Sigmoid colon (tissue), 7 donors: ENCODE data around the gene CYSRT1. TPM values are rescaled to one million over a fixed set of nuclear protein-coding genes. Genes with fewer than 3 reads are reported as not detected.

Experiments used
- DNase-seq: peaks from one replicate; pipeline ENCODE4 v3.0.0-alpha.2; 2019
- H3K27ac ChIP-seq, 4 donors: fragments of 200-600 bp; sonication (generic); one replicate each; pipeline ENCODE4 v1.5.1; 2016 to 2019; ENCODE audit warnings: mild to moderate bottlenecking in 1 of 4
- H3K27me3 ChIP-seq, 3 donors: fragments of 200-600 bp; sonication (generic); one replicate each; pipeline ENCODE4 v1.5.1; 2019; ENCODE audit warnings: mild to moderate bottlenecking in 1 of 3
- H3K36me3 ChIP-seq, 4 donors: fragments of 200-600 bp; sonication (generic); one replicate each; pipeline ENCODE4 v1.5.1; 2016 to 2019
- H3K4me1 ChIP-seq, 4 donors: fragments of 200-600 bp; sonication (generic); one replicate each; pipeline ENCODE4 v1.5.1; 2017 to 2019
- H3K4me3 ChIP-seq, 4 donors: fragments of 200-600 bp; sonication (generic); one replicate each; pipeline ENCODE4 v1.5.1; 2017 to 2019; ENCODE audit warnings: mild to moderate bottlenecking in 2 of 4, moderate library complexity in 1 of 4
- H3K9me3 ChIP-seq, 4 donors: fragments of 200-600 bp in 3 of 4; sonication (generic) in 3 of 4; one replicate each; pipeline versions ENCODE4 v1.5.1 to v1.6.1; 2013 to 2019
- CTCF ChIP-seq, 4 experiments: fragments of 450-650 bp in 3 of 4; fragments of 200-600 bp in 1 of 4; IDR thresholded peaks; one replicate each; pipeline ENCODE4 v1.5.1; 2016 to 2019; ENCODE audit warnings: antibody characterized with exemption in 4 of 4, mild to moderate bottlenecking in 3 of 4, moderate library complexity in 2 of 4
- EP300 ChIP-seq, 4 donors: sonication (generic); formaldehyde crosslinking; IDR thresholded peaks; one replicate each; pipeline ENCODE4 v1.6.1; 2017; ENCODE audit warnings: antibody characterized with exemption in 4 of 4
- POLR2A ChIP-seq, 2 donors: fragments of 450-650 bp; IDR thresholded peaks; one replicate each; pipeline ENCODE4 v1.6.1; 2016; ENCODE audit warnings: antibody characterized with exemption in 2 of 2, mild to moderate bottlenecking in 2 of 2, moderate library complexity in 2 of 2
- POLR2AphosphoS5 ChIP-seq, 4 donors: sonication (generic); formaldehyde crosslinking; IDR thresholded peaks; one replicate each; pipeline ENCODE4 v1.6.1; 2017; ENCODE audit warnings: antibody characterized with exemption in 4 of 4
- WGBS, 2 donors: extraction: QIAGEN DNeasy Blood & Tissue Kit; methylation state at CpG; one replicate each; pipeline ENCODE4 v1.1.7; 2013; 5-methylcytosine and 5-hydroxymethylcytosine counted together
- intact Hi-C: fragments of 100-400 bp; cut with DNase I; formaldehyde crosslinking; loops from one replicate; pipeline ENCODE4 v1.15.1; 2023
- polyA plus RNA-seq, 3 donors: library from polyadenylated mRNA; stranded (reverse); fragments of 200-250 nt; gene quantifications; one replicate each; pipeline ENCODE4 v1.2.3, GENCODE V29; 2013
- total RNA-seq, 4 donors: library from RNA; depleted of rRNA; stranded (reverse); fragments of >200 nt; gene quantifications; one replicate each; pipeline ENCODE4 v1.1.0, GENCODE V29; 2016
- donor health status: healthy with polysubstance abuse.
- donor health status: Bipolar disorder and iron deficiency.
- donor health status: healthy.

CYSRT1 gene
- total and polyA plus RNA-seq, 7 donors, result 0.33 to 1.2 (median 0.54) TPM; not detected in 4

GRCh38 chr9:137182836-137183235, 42.1 kb upstream of the CYSRT1 start:
- Histone ChIP-seq H3K9me3 (no peaks in the 10 kb centered on the region), H3K36me3 (peaks cover 52 to 91% (median 61%) of the 10 kb centered on the region in 4 donors), H3K4me1 (peaks cover 0 to 25% (median 21%) of the 10 kb centered on the region in 4 donors), H3K4me3 (no peak overlapping the region), H3K27me3 (no peaks in the 10 kb centered on the region), H3K27ac (no peak overlapping the region)
- 90 to 95% methylated on average over 17 of the region's 17 CpGs for WGBS, 2 donors
- intact Hi-C loops, result no loop called here
- TF ChIP-seq POLR2A (IDR thresholded peaks at IDR 0.05), result no peak
- no peak for TF ChIP-seq CTCF (IDR thresholded peaks at IDR 0.05)
- TF ChIP-seq EP300 (IDR thresholded peaks at IDR 0.05), result no peak
- TF ChIP-seq POLR2AphosphoS5 (IDR thresholded peaks at IDR 0.05), result no peak
- DNase-seq, result no peak

GRCh38 chr9:137183980-137184595, 40.9 kb upstream of the CYSRT1 start:
- TF ChIP-seq POLR2A (IDR thresholded peaks at IDR 0.05), result no peak
- no peak for TF ChIP-seq EP300 (IDR thresholded peaks at IDR 0.05)
- no peak for TF ChIP-seq CTCF (IDR thresholded peaks at IDR 0.05)
- no peak for TF ChIP-seq POLR2AphosphoS5 (IDR thresholded peaks at IDR 0.05)
- Histone ChIP-seq H3K27me3 (no peaks in the 10 kb centered on the region), H3K4me1 (peaks cover 0 to 27% (median 26%) of the 10 kb centered on the region in 4 donors), H3K4me3 (no peak overlapping the region), H3K27ac (no peak overlapping the region), H3K36me3 (peaks cover 52 to 78% (median 57%) of the 10 kb centered on the region in 4 donors), H3K9me3 (no peaks in the 10 kb centered on the region)
- WGBS, 2 donors, result 95% methylated on average over 27 of the region's 27 CpGs
- intact Hi-C loops, result no loop called here
- DNase-seq, result no peak

- peaks cover 0 to 37% (median 36%) of the 10 kb centered on the region in 4 donors for H3K4me1 ChIP-seq
- H3K36me3 ChIP-seq, result peaks cover 45 to 72% (median 51%) of the 10 kb centered on the region in 4 donors
- intact Hi-C loops, result loop anchor here (5.0 kb wide), 3 partner anchors 37 to 58 kb away; partner anchors contain the start of gene RNF208
Measured at GRCh38 chr9:137184881-137185660, 39.9 kb upstream of the CYSRT1 start.

GRCh38 chr9:137185921-137186320, 39.1 kb upstream of the CYSRT1 start:
- DNase-seq, result no peak
- 92 to 96% methylated on average over 19 of the region's 19 CpGs for WGBS, 2 donors
- H3K4me1 ChIP-seq, result peaks cover 0 to 45% (median 44%) of the 10 kb centered on the region in 4 donors
- peaks cover 36 to 72% (median 47%) of the 10 kb centered on the region in 4 donors for H3K36me3 ChIP-seq
- no peaks in the 10 kb centered on the region for H3K27me3 ChIP-seq
- intact Hi-C loops, result loop anchor here (5.0 kb wide), 3 partner anchors 36 to 59 kb away; partner anchors contain the start of gene RNF208
- TF ChIP-seq EP300 (IDR thresholded peaks at IDR 0.05) (no peak), CTCF (IDR thresholded peaks at IDR 0.05) (no peak), POLR2A (IDR thresholded peaks at IDR 0.05) (no peak), POLR2AphosphoS5 (IDR thresholded peaks at IDR 0.05) (no peak)
- H3K4me3 ChIP-seq, result no peak overlapping the region
- no peaks in the 10 kb centered on the region for H3K9me3 ChIP-seq
- H3K27ac ChIP-seq, result no peak overlapping the region

More at GRCh38 chr9:137184881-137185660, 39.9 kb upstream of the CYSRT1 start:
- H3K27ac ChIP-seq, result no peak overlapping the region
- no peaks in the 10 kb centered on the region for H3K27me3 ChIP-seq
- DNase-seq, result no peak
- WGBS, 2 donors, result 94 to 95% methylated on average over 48 of the region's 48 CpGs
- H3K9me3 ChIP-seq, result no peaks in the 10 kb centered on the region
- H3K4me3 ChIP-seq, result no peak overlapping the region
- TF ChIP-seq CTCF (IDR thresholded peaks at IDR 0.05) (no peak), EP300 (IDR thresholded peaks at IDR 0.05) (no peak), POLR2AphosphoS5 (IDR thresholded peaks at IDR 0.05) (no peak), POLR2A (IDR thresholded peaks at IDR 0.05) (no peak)
